ENCODE measurements around the gene CDH2.

The CDH2 gene

DNA sequence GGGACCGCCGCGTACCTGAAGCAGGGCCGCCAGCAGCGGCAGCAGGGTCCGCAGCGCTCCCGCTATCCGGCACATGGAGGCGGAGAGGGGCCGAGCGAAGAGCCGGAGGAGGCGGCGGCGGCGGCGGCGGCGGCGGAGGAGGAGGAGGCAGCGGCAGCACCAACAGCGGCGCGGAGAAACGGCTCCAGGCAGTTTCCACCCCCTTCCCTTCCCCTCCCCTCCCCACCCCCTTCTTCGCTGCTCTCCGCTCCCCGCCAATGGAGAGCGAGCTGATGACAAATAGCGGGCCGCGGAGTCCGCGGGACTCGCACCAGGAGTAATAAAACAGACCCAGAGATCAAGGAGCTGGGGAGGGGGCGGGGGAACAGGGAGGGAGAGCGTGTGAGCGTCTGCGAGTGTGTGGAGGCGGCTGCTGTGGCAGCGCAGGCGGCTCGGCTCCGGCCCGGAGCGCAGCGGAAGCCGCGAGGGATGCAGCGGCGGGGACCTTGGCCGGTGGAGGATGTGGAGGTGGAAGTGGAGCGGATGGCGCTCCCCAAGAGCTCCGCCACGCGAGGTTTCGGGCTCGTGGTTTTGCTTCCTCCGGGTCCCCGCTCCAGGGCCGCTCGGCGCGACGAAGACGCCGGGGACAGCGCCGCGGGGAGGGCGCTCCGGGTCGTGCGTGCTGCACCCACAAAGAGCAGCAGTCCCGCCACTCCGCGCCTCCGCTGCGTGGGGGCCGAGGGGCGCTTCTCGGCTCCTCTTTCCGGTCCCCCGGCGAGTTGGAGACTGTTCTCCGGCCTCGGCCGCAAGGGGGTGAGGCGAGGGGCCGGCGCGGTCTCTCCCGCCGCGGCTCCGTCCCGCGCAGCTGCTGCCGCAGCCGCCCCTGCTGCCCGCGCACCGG lies at the start of gene CDH2:
Gene CDH2 (minus strand): TSS at position 183 of the 880 bp plus-strand sequence. CDS start 108 bp downstream, at position 75.
- DNase-seq (ENCODE audit: low spot score) = peak; percentile 84

DNA sequence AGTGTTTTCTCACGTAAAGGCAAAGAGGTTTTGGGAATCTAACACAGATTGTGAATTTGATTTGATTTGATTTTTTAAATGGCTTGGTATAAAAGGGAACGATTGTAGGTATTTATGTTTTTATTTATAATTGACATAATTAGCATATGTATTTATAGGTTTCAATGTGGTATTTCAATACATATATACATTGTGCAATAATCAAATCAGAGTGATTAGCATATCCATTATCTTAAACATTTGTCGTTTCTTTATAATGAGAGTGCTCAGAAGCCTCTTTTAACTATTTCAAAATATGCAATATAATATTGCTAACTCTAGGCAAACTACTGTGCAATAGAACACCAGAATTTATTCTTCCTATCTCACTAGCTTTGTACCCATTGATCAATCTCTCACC lies 35.1 kb upstream of the CDH2 start:
- DNase-seq (ENCODE audit: low spot score) = no peak

DNA sequence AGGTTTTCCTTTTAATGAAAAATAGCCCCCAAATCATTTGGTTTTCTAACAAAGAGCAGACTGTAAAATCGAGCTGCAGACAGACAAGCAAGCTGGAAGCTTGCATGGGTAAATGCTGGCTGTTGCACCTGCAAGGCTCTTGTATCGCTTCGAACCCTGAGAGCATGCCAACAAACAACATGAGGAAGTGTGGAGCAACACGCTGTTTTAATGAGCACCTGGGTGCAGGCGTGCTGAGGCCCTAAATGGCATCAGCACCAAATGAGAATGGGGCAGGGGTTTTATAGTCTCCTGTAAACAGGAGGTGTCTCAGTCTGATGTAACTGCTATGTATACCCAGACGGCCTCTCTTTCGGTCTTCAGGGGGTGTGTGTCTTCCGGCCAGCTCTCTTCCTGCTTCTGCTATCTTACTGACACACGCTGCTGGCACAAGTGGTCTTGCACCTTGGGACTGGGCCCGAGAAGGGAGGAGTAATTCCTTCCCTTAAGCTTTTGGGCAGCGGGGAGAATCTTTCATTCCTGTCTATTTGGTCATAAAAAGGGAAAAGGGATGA lies 31.9 kb upstream of the CDH2 start:
- no peak for DNase-seq (ENCODE audit: low spot score)

GRCh38 chr18:28208268-28208667 lies 31.3 kb upstream of the CDH2 start:
- no peak for DNase-seq (ENCODE audit: low spot score)

DNA sequence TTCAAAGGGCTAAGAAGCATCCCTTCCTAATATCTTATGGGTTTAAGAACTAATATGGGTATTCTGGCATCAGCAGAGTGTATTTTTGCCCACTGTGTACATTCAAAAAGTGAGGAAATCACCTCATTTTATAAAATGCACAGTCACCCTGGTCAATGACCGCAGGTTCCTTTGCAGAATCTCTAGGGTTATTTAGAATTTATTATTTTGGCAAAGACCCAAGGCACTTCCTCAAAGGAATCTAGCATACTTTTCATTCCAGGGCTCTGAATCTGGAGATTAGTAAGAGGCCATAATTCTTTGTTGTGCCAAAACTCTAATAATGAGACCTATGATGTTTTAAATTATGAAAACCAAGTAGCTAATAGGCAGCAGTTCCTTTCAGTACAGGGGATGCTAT lies 27.2 kb upstream of the CDH2 start:
- no peak for DNase-seq (ENCODE audit: low spot score)

DNA sequence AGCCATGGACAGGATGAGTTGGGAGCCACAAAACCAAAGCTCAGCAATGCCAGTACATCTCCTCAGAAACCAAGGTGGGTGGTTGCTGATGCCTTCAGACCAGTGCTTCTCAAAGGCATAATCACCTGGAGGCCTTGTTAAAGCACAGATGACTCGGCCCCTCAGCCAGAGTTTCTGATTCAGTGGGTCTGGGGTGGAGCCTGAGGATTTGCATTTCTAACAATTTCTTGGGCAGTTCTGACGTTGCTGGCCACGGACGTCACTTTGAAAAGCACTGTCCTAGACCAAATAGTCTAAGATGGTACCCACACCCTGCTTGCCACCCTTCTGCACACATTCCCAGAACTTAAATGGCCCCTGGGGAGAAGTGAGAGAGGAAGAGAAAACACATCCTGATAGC lies 24.1 kb upstream of the CDH2 start:
- no peak for DNase-seq (ENCODE audit: low spot score)

- no peak for DNase-seq (ENCODE audit: low spot score)
These were observed 21.7 kb upstream of the CDH2 start for GRCh38 chr18:28198620-28199019.

DNA sequence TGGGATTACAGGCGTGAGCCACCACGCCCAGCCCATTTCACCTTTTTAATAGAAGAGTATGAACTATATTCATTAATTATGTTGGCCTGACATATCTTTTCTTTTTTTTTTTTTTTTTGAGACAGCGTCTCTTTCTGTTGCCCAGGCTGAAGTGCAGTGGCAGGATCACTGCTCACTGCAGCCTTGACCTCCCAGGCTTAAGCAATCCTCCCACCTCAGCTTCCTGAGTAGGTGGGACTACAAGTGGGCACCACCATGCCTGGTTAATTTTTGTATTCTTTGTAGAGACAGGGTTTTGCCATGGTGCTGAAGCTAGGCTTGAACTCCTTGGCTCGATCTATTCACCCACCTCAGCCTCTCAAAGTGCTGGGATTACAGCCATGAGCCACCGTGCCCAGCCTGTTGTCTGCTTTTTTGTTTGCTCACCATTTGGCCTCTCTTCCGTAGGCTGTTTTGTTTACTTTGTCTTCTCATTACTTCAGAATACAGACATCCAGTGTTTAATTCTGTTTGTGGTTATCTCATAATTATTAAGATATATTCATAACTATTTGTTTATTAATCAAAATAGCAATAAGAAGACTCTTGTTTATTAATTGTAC lies 16.3 kb upstream of the CDH2 start:
- DNase-seq (ENCODE audit: low spot score) = no peak

DNA sequence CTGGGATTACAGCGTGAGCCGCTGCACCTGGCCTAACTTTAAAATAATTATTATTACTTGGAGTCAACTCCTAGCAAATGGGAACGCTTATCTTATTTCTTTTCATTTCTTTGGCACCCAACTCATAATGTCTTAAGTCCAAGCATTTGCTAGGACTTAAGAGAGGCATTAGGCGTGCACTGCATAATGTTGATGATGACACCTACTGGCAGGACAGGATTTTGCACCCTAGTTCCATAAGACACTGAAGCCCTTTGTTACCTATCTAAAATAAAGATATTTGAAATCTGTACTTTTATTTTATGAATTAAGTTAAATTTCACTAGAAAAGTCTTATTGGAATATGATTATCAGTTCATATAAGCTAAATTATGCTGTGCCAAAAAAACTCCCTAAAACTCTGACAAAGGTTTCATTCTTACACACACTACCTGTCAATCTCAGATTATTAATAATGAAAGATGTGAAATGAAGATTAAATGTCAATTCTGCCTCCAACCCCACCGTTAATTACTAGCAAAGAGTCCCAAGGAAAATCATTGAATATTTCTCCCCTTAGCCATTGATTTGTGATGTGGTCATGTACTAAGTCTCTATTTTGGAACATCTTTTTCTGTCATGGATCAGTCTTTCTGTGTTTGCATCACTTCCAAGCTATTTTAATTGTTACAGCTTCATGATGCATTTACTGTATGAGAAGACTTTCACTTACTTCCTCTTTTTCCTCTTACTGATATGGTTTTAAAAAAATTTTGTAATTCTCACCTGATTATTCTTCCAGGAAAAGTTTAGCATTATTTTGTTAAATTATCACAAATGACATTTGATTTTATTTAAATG lies 12.7 kb upstream of the CDH2 start:
- DNase-seq (ENCODE audit: low spot score) = no peak

DNA sequence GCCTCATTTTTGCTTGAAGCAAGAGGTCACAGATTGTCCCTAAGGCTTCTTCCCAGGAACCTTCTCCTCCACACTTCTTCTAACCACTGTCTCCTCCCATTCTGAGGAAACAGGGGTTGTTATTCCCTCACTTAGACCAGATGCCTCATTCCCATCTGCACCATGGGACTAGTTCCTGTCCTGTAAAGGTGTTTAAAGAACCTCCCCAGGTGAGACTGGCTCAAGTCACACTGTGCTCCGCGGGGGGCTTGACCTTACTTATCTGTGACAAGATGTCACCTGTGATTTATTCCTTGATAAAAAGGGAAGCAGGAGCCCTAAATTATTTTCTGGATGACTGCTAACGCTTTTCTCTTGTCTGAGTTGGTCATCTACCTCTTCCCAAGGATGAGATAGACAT lies 8.2 kb upstream of the CDH2 start:
- DNase-seq (ENCODE audit: low spot score) = no peak

DNA sequence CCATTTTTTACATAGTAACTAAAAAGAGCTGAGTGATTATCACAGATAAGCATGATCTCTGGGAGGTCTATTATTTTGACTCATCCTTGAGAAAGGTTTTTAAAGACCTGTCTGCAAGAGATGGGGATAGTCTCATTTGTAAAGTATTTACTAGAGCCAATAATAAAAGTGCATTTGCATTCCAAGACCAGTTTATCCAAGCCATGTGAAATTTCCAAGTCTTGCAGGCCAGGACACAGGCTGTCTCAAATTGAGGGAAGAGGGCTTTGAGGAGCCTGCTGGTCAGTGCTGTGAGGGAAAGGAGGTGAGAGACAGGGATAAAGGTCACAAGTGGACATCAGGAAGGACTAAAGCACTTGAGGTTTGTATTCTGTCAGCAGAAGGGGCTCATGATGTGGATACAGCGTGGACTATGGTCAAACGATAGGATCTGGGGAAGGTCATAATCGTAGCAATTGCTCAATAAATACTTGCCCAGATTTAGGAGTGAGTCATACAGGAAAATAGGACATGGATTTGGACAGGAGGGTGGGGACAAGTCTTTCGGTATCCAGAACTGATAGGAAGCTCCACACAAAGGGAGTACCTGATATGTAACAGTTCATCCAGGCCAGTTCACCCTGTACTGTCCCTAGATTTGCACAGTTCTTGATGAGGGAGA lies 6.6 kb upstream of the CDH2 start:
- DNase-seq (ENCODE audit: low spot score) = no peak

DNA sequence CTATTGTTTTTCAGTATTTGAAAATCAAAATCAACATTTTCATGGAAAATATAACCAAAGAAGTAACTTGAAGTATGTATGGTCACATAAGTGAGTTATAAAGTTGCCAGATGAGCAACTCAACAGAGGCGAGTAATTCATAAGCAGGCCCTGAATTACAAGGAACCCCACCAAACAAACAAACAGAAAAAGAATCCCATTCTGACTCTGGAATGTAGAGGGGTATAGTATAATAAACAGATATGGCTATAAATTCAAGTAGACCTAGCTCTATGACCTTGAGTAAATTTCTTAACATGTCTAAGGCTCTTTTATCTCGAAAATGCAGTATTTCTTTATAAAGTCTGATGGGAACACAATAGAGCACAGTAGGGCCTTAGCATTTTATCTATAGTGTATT lies 4.7 kb upstream of the CDH2 start:
- no peak for DNase-seq (ENCODE audit: low spot score)

- DNase-seq (ENCODE audit: low spot score) = no peak
These were observed 1.8 kb upstream of the CDH2 start for GRCh38 chr18:28178720-28179119.

DNA sequence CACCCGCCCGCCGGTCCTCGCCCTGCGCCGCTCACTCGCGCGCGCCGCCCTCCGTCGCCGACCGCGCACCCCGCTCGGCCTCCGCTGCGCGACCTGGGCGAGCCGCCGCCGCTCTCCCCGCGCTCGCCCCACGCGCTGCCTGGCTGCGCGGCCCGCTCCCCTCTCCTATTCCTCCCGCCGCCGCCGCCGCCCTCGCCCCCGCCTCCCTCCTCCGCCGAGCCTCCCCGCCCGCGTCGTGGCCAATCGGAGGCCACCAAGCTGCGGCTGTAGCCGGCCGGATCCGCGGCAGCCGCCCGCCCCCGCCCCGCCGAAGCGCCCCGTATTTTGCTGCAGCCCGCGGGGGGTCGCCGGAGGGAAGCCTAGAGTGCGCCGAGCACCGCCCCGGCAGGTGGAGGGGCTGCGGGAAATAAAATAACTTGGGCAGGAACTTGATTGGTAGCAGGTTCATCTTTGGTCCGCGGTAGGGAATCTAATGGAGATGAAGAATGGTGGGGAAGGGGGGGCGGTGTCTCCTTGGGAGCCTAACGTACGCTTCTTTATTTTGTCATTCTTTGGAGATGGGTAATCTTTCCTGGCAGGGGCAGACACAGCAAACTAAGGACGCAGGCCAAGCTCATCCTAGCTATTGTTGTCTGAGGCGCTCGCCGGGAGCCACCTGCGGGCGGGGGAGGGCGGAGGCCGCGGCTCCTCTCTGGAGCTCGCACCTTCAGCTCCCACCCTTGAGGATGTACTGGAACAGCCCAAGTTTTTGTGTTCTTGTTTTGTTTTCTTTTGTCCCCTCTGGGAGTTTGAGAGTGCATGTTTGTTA lies 1.1 kb upstream of the CDH2 start:
- DNase-seq (ENCODE audit: low spot score) = peak; percentile 80

GRCh38 chr18:28176698-28176947 lies 307 bp downstream of the CDH2 start:
- peak; percentile 67 for DNase-seq (ENCODE audit: low spot score)

GRCh38 chr18:28175930-28176697 lies 816 bp downstream of the CDH2 start:
- peak; percentile 67 for DNase-seq (ENCODE audit: low spot score)

DNA sequence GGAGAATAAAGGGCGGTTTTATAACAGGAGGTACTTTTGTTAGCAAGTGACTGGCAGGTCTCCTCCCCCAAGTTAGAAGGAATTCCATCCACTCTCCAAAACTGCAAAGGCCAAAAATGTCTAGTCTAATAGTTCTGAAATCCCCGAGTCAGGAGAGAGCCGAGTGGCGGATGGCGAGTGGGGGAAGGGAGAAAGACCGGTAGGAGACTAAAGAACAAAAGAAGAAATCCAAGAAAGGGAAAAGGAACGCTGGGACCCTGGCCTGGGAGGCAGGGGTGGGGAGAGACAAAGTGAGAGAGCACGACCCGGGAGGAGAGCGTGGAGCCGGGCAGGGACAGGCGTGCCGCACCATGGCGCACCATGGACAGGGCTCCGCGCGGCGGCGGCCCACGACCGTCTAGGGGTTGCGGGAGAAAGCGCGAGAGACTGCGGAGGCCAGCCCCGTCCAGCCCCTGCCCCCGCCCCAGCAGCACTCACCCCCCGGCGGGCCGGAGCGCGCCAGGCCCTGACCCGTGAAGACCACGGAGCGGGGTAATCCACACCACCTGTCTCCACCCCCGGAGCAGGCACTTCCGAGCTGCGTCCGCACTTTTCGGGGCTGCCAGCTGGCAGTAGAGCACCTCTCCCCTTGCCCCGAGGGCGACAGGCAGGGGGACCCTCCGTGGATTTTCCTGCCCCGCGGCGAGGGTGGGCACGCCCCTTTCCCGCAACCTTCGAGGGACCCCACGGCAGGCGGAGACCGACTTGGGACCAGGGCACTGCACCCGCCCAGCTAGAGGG lies 1.6 kb downstream of the CDH2 start:
- peak; percentile 71 for DNase-seq (ENCODE audit: low spot score)

GRCh38 chr18:28174181-28174905 lies 2.6 kb downstream of the CDH2 start:
- DNase-seq (ENCODE audit: low spot score) = no peak

- DNase-seq (ENCODE audit: low spot score) = no peak
These were observed 5.1 kb downstream of the CDH2 start for GRCh38 chr18:28171837-28172236.

Data from left forelimb (tissue), 1 donor.